H9 (cell line): ENCODE data around the gene IGF1R. TPM values are rescaled to one million over a fixed set of nuclear protein-coding genes. Genes with fewer than 3 reads are reported as not detected.

Experiments used
- DNase-seq: peaks from one replicate; pipeline ENCODE4 v3.0.0-alpha.2; 2017
- H2AFZ ChIP-seq: one replicate; pipeline ENCODE4 v1.6.1; 2013; ENCODE audit warnings: mild to moderate bottlenecking, low read length, control low read depth, moderate library complexity
- H2AK5ac ChIP-seq: 2 replicates; pipeline ENCODE4 v1.6.1; 2013; ENCODE audit warnings: low read length, control low read depth, mixed read lengths; ENCODE audit not compliant: insufficient read length
- H2BK120ac ChIP-seq: one replicate; pipeline ENCODE4 v1.6.1; 2013; ENCODE audit warnings: low read depth, mild to moderate bottlenecking, low read length, control low read depth, inconsistent platforms; ENCODE audit not compliant: poor library complexity, severe bottlenecking
- H2BK12ac ChIP-seq: 2 replicates; pipeline ENCODE4 v1.6.1; 2013; ENCODE audit warnings: low read length, control low read depth, mixed read lengths, low read depth; ENCODE audit not compliant: insufficient read length
- H2BK15ac ChIP-seq: 2 replicates; pipeline ENCODE4 v1.6.1; 2013; ENCODE audit warnings: low read depth, low read length, control low read depth
- H2BK20ac ChIP-seq: one replicate; pipeline ENCODE4 v1.6.1; 2013; ENCODE audit warnings: low read depth, mild to moderate bottlenecking, low read length, control low read depth, inconsistent platforms; ENCODE audit not compliant: poor library complexity, severe bottlenecking
- H2BK5ac ChIP-seq: 2 replicates; pipeline ENCODE4 v1.6.1; 2013; ENCODE audit warnings: low read length, control low read depth, mixed read lengths; ENCODE audit not compliant: insufficient read length
- H3K14ac ChIP-seq: 2 replicates; pipeline ENCODE4 v1.6.1; 2013; ENCODE audit warnings: low read length, control low read depth; ENCODE audit not compliant: insufficient read depth
- H3K18ac ChIP-seq: 2 replicates; pipeline ENCODE4 v1.6.1; 2013; ENCODE audit warnings: low read depth, mild to moderate bottlenecking, mixed read lengths, low read length, control low read depth; ENCODE audit not compliant: insufficient read length
- H3K23ac ChIP-seq: 2 replicates; pipeline ENCODE4 v1.6.1; 2013; ENCODE audit warnings: low read length, control low read depth, mixed read lengths, low read depth; ENCODE audit not compliant: insufficient read length
- H3K23me2 ChIP-seq: 2 replicates; pipeline ENCODE4 v1.6.1; 2013; ENCODE audit warnings: low read depth, mild to moderate bottlenecking, mixed read lengths, low read length, control low read depth; ENCODE audit not compliant: insufficient read length, poor library complexity, severe bottlenecking
- H3K27ac ChIP-seq: 2 replicates; pipeline ENCODE4 v1.5.1; 2013; ENCODE audit warnings: low read length, control low read depth, mixed read lengths, low read depth; ENCODE audit not compliant: insufficient read length
- H3K27me3 ChIP-seq: 2 replicates; pipeline ENCODE4 v1.6.1; 2013; ENCODE audit warnings: low read length, control low read depth, inconsistent platforms; ENCODE audit not compliant: insufficient read depth
- H3K4ac ChIP-seq: 2 replicates; pipeline ENCODE4 v1.6.1; 2013; ENCODE audit warnings: low read depth, mild to moderate bottlenecking, control low read depth, inconsistent platforms, low read length, moderate library complexity
- H3K4me1 ChIP-seq: 2 replicates; pipeline ENCODE4 v1.6.1; 2013; ENCODE audit warnings: low read length, control low read depth, inconsistent platforms; ENCODE audit not compliant: insufficient read depth
- H3K4me2 ChIP-seq: 2 replicates; pipeline ENCODE4 v1.6.1; 2013; ENCODE audit warnings: low read length, control low read depth, mixed read lengths; ENCODE audit not compliant: insufficient read length, insufficient read depth
- H3K56ac ChIP-seq: 2 replicates; pipeline ENCODE4 v1.6.1; 2013; ENCODE audit warnings: low read depth, mild to moderate bottlenecking, mixed read lengths, low read length, control low read depth; ENCODE audit not compliant: insufficient read length
- H3K79me1 ChIP-seq: 2 replicates; pipeline ENCODE4 v1.6.1; 2013; ENCODE audit warnings: low read depth, mild to moderate bottlenecking, moderate library complexity, low read length, control low read depth, inconsistent platforms; ENCODE audit not compliant: insufficient read depth, poor library complexity, severe bottlenecking
- H3K79me2 ChIP-seq: 2 replicates; pipeline ENCODE4 v1.6.1; 2013; ENCODE audit warnings: low read length, control low read depth, inconsistent platforms; ENCODE audit not compliant: insufficient read depth
- H3K9ac ChIP-seq: 2 replicates; pipeline ENCODE4 v1.6.1; 2013; ENCODE audit warnings: low read length, control low read depth, mixed read lengths; ENCODE audit not compliant: insufficient read length; ENCODE audit errors: extremely low read depth
- H3K9me3 ChIP-seq: one replicate; pipeline ENCODE4 v1.6.1; 2013; ENCODE audit warnings: low read depth, low read length, inconsistent platforms; ENCODE audit not compliant: control insufficient read depth
- H3T11ph ChIP-seq: one replicate; pipeline ENCODE4 v1.6.1; 2013; ENCODE audit warnings: mild to moderate bottlenecking, low read length, control low read depth, inconsistent platforms
- H4K20me1 ChIP-seq: one replicate; pipeline ENCODE4 v1.6.1; 2013; ENCODE audit not compliant: control insufficient read depth, insufficient read length, insufficient read depth
- H4K5ac ChIP-seq: 2 replicates; pipeline ENCODE4 v1.6.1; 2013; ENCODE audit warnings: low read depth, mild to moderate bottlenecking, mixed read lengths, low read length, control low read depth; ENCODE audit not compliant: insufficient read length
- H4K8ac ChIP-seq: replicated peaks from 2 replicates; pipeline ENCODE4 v1.6.1; 2013; ENCODE audit warnings: low read length, control low read depth, mixed read lengths, low read depth; ENCODE audit not compliant: insufficient read length
- H4K91ac ChIP-seq: 2 replicates; pipeline ENCODE4 v1.6.1; 2013; ENCODE audit warnings: low read depth, mild to moderate bottlenecking, moderate library complexity, mixed read lengths, low read length, control low read depth; ENCODE audit not compliant: insufficient read length
- H3K27ac Mint-ChIP-seq, 3 experiments: 2 replicates in 2 of 3; 3 replicates in 1 of 3; pipeline ENCODE4 v1.8.0; 2020 to 2021; ENCODE audit warnings: mixed read lengths in 3 of 3, mild to moderate bottlenecking in 1 of 3, moderate library complexity in 1 of 3
- H3K27me3 Mint-ChIP-seq: 2 replicates; pipeline ENCODE4 v1.8.0; 2021; ENCODE audit warnings: low read depth, mild to moderate bottlenecking, moderate library complexity, mixed read lengths
- H3K36me3 Mint-ChIP-seq, 3 experiments: 2 replicates in 2 of 3; 3 replicates in 1 of 3; pipeline ENCODE4 v1.8.0; 2020 to 2021; ENCODE audit warnings: low read depth in 3 of 3, mixed read lengths in 3 of 3; ENCODE audit not compliant: insufficient read depth in 1 of 3
- H3K4me1 Mint-ChIP-seq, 2 experiments: 2 replicates each; pipeline ENCODE4 v1.8.0; 2020; ENCODE audit warnings: mixed read lengths in 2 of 2
- H3K4me3 Mint-ChIP-seq, 2 experiments: 2 replicates in 1 of 2; 3 replicates in 1 of 2; pipeline ENCODE4 v1.8.0; 2020 to 2021; ENCODE audit warnings: mild to moderate bottlenecking in 2 of 2, mixed read lengths in 2 of 2, moderate library complexity in 1 of 2
- H3K9me3 Mint-ChIP-seq, 2 experiments: 2 replicates in 1 of 2; 3 replicates in 1 of 2; pipeline ENCODE4 v1.8.0; 2020; ENCODE audit warnings: mild to moderate bottlenecking in 2 of 2, mixed read lengths in 2 of 2, moderate library complexity in 1 of 2
- CTCF ChIP-seq: fragments of 200-600 bp; sonication (generic); conservative IDR thresholded peaks from 3 replicates; pipeline ENCODE4 v1.8.0; 2021; ENCODE audit warnings: antibody characterized with exemption, mild to moderate bottlenecking
- WGBS: extraction: QIAGEN DNeasy Blood & Tissue Kit; methylation state at CpG from one replicate; pipeline ENCODE4 v1.1.7; 2013; ENCODE audit warnings: missing lambda C conversion rate, low lambda C conversion rate, mixed read lengths; ENCODE audit not compliant: insufficient read length; ENCODE audit errors: extremely low coverage; 5-methylcytosine and 5-hydroxymethylcytosine counted together
- total RNA-seq: library from RNA; stranded (reverse); gene quantifications from 2 replicates; pipeline ENCODE4 v1.2.1, GENCODE V29; 2021

Gene IGF1R
- total RNA-seq, 1 experiment from 2014 or later: 70.0 TPM

GRCh38 chr15:98787194-98787593 lies 138.9 kb downstream of the IGF1R start:
- Histone ChIP-seq H3K27ac (no peak overlapping the region), H3K9ac (no peak overlapping the region), H3K9me3 (no peaks in the 10 kb centered on the region), H2BK20ac (no peak overlapping the region), H2BK12ac (no peak overlapping the region), H3K18ac (no peak overlapping the region), H3K27me3 (no peaks in the 10 kb centered on the region), H3K4ac (no peak overlapping the region), H3K4me1 (peaks cover 15% of the 10 kb centered on the region), H3T11ph (no peak overlapping the region), H3K56ac (no peak overlapping the region), H3K4me2 (no peak overlapping the region), H3K23ac (no peak overlapping the region), H2AK5ac (no peak overlapping the region), H2BK120ac (no peak overlapping the region), H3K23me2 (no peaks in the 10 kb centered on the region), H2BK5ac (no peak overlapping the region), H4K91ac (no peak overlapping the region), H3K14ac (no peak overlapping the region), H4K8ac (no peak overlapping the region), H3K79me2 (peaks cover 18% of the 10 kb centered on the region; the same call in 1 of the 2 replicates), H4K5ac (no peak overlapping the region), H4K20me1 (no peaks in the 10 kb centered on the region), H2AFZ (no peak overlapping the region), H2BK15ac (no peak overlapping the region), H3K79me1 (peaks cover 10% of the 10 kb centered on the region)
- no peak overlapping the region; a peak in 2 of 7 replicates for H3K27ac Mint-ChIP-seq
- H3K4me3 Mint-ChIP-seq: no peak overlapping the region
- TF ChIP-seq CTCF: no peak
- WGBS: no CpG with 5 or more reads among the region's 2 CpGs
- DNase-seq: no peak
- no peaks in the 10 kb centered on the region for H3K36me3 Mint-ChIP-seq
- no peaks in the 10 kb centered on the region for H3K9me3 Mint-ChIP-seq
- H3K27me3 Mint-ChIP-seq: no peaks in the 10 kb centered on the region
- H3K4me1 Mint-ChIP-seq: peaks cover 87% of the 10 kb centered on the region in 2 experiments
